NCI-H2196 (cell line): ENCODE measurements around the gene KRTAP13-4.

Experiments used
- DNase-seq: peaks from one replicate; lab custom pipeline; 2025; ENCODE audit not compliant: unreplicated experiment; lab: John Stamatoyannopoulos, UW

The KRTAP13-4 gene

GRCh38 chr21:30430170-30430655 is at the start of gene KRTAP13-4:
TSS of gene KRTAP13-4 (plus strand) at chr21:30430220. CDS start at chr21:30430276, 56 bp downstream.
- DNase-seq, result no peak

- no peak for DNase-seq
Observed at GRCh38 chr21:30382201-30382600, 47.8 kb upstream of the KRTAP13-4 start.

- no peak for DNase-seq
Observed at GRCh38 chr21:30391492-30392025, 38.5 kb upstream of the KRTAP13-4 start.

- no peak for DNase-seq
Observed at GRCh38 chr21:30395731-30396130, 34.3 kb upstream of the KRTAP13-4 start, which contains the start of gene KRTAP13-1. TSS of gene KRTAP13-1 (plus strand) at chr21:30396031. CDS start at chr21:30396087, 56 bp downstream.

GRCh38 chr21:30408782-30409494 is 21.1 kb upstream of the KRTAP13-4 start:
- peak; percentile 48 for DNase-seq

- no peak for DNase-seq
Observed at GRCh38 chr21:30415993-30416392, 14.0 kb upstream of the KRTAP13-4 start.

- no peak for DNase-seq
Observed at GRCh38 chr21:30425826-30426225, 4.2 kb upstream of the KRTAP13-4 start, which contains the start of gene KRTAP13-3. TSS of gene KRTAP13-3 (minus strand) at chr21:30425926. CDS start at chr21:30425912, 14 bp downstream.

- DNase-seq, result no peak
Observed at GRCh38 chr21:30426731-30427130, 3.3 kb upstream of the KRTAP13-4 start.

GRCh38 chr21:30434033-30434631 is 4.1 kb downstream of the KRTAP13-4 start:
- DNase-seq, result peak; percentile 4

- DNase-seq, result no peak
Observed at GRCh38 chr21:30437010-30437565, 7.1 kb downstream of the KRTAP13-4 start.

GRCh38 chr21:30439975-30440374 is 10.0 kb downstream of the KRTAP13-4 start, which contains the start of gene KRTAP15-1:
TSS of gene KRTAP15-1 (plus strand) at chr21:30440275. CDS start at chr21:30440328, 53 bp downstream.
- no peak for DNase-seq

- DNase-seq, result no peak
Observed at GRCh38 chr21:30443226-30443625, 13.2 kb downstream of the KRTAP13-4 start.

- DNase-seq, result no peak
Observed at GRCh38 chr21:30444204-30444603, 14.2 kb downstream of the KRTAP13-4 start.

GRCh38 chr21:30447056-30447455 is 17.0 kb downstream of the KRTAP13-4 start:
- DNase-seq, result no peak

GRCh38 chr21:30448514-30448913 is 18.5 kb downstream of the KRTAP13-4 start:
- DNase-seq, result no peak

GRCh38 chr21:30463713-30464112 is 33.7 kb downstream of the KRTAP13-4 start:
- no peak for DNase-seq

- no peak for DNase-seq
Observed at GRCh38 chr21:30468900-30469714, 39.1 kb downstream of the KRTAP13-4 start.

GRCh38 chr21:30478004-30478403 is 48.0 kb downstream of the KRTAP13-4 start:
- no peak for DNase-seq

- DNase-seq, result no peak
Observed at GRCh38 chr21:30479259-30479658, 49.2 kb downstream of the KRTAP13-4 start.

GRCh38 chr21:30480145-30480544 is 50.1 kb downstream of the KRTAP13-4 start, which contains the start of gene KRTAP19-1:
TSS of gene KRTAP19-1 (minus strand) at chr21:30480367. CDS start at chr21:30480317, 50 bp downstream.
- DNase-seq, result no peak
